ENCODE results near the gene PTH2.
"Not testable (repeated sequence)": the region's sequence is repeated elsewhere in the genome, so short reads cannot be mapped to it uniquely, and the experiment has no call there.

Gene PTH2

DNA sequence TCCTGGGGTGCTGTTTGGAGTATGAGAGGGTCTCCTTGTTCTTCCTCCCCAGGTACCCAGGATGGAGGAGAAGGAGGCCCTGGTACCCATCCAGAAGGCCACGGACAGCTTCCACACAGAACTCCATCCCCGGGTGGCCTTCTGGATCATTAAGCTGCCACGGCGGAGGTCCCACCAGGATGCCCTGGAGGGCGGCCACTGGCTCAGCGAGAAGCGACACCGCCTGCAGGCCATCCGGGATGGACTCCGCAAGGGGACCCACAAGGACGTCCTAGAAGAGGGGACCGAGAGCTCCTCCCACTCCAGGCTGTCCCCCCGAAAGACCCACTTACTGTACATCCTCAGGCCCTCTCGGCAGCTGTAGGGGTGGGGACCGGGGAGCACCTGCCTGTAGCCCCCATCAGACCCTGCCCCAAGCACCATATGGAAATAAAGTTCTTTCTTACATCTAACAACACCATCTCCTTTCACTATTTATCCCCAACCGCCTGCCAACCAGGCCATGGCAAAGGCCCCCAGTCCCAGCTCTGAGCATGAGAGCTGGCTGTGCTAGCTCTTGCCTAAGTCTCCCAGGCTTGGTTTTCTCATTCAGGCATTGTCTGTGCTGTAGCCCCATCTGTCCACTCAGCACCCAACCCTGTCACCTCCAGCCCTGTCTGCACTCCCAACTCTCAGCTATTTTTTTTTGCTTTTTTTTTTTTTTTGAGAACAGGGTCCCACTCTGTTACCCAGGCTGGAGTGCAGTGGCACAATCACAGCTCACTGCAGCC lies 48.4 kb downstream of the PTH2 start:
- no peak for DNase-seq

DNA sequence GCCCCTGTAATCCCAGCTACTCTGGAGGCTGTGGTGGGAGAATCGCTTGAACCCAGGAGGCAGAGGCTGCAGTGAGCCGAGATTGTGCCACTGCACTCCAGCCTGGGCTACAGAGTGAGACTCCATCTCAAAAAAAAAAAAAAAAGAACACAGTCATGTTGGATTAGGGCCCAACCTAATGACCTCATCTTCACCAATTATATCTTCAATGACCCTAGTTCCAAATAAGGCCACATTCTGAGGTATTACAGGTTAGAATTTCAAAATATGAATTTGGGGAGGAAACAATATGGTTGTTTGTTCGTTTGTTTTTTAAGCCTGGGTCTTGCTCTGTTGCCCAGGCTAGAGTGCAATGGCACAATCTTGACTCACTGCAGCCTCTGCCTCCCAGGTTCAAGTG lies 50.1 kb downstream of the PTH2 start:
- DNase-seq = not testable (repeated sequence)
